Tibial nerve (tissue), 4 donors: Measurements from ENCODE around the gene MIPEP.

Experiments used
- EP300 ChIP-seq, 2 donors: sonication (generic); formaldehyde crosslinking; IDR thresholded peaks; one replicate each; pipeline ENCODE4 v1.6.1; 2017; ENCODE audit warnings: antibody characterized with exemption in 2 of 2, mild to moderate bottlenecking in 1 of 2
- POLR2A ChIP-seq, 2 donors: fragments of 450-650 bp; IDR thresholded peaks; one replicate each; pipeline ENCODE4 v1.6.1; 2017; ENCODE audit warnings: antibody characterized with exemption in 2 of 2, mild to moderate bottlenecking in 2 of 2, moderate library complexity in 2 of 2
- TF ChIP-seq, protein P1 (sequence below), 5 experiments: fragments of 200-600 bp in 3 of 5; fragments of 450-650 bp in 2 of 5; sonication (generic) in 3 of 5; IDR thresholded peaks; one replicate each; pipeline ENCODE4 v1.5.1; 2016 to 2019; ENCODE audit warnings: antibody characterized with exemption in 5 of 5, mild to moderate bottlenecking in 3 of 5, moderate library complexity in 2 of 5

- TF ChIP-seq, protein P1, sequence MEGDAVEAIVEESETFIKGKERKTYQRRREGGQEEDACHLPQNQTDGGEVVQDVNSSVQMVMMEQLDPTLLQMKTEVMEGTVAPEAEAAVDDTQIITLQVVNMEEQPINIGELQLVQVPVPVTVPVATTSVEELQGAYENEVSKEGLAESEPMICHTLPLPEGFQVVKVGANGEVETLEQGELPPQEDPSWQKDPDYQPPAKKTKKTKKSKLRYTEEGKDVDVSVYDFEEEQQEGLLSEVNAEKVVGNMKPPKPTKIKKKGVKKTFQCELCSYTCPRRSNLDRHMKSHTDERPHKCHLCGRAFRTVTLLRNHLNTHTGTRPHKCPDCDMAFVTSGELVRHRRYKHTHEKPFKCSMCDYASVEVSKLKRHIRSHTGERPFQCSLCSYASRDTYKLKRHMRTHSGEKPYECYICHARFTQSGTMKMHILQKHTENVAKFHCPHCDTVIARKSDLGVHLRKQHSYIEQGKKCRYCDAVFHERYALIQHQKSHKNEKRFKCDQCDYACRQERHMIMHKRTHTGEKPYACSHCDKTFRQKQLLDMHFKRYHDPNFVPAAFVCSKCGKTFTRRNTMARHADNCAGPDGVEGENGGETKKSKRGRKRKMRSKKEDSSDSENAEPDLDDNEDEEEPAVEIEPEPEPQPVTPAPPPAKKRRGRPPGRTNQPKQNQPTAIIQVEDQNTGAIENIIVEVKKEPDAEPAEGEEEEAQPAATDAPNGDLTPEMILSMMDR (IDR thresholded peaks at IDR 0.05) = no peak
- TF ChIP-seq POLR2A (IDR thresholded peaks at IDR 0.05) = no peak
- no peak for TF ChIP-seq EP300 (IDR thresholded peaks at IDR 0.05)
These were observed 153.9 kb downstream of the MIPEP start for GRCh38 chr13:23735329-23735728.
